Uterus (tissue), 4 donors: ENCODE measurements around the gene NUDT7. TPM values are rescaled to one million over a fixed set of nuclear protein-coding genes. Genes with fewer than 3 reads are reported as not detected.

Experiments used
- DNase-seq, 2 donors: peaks; one replicate each; pipeline ENCODE4 v3.0.0-alpha.2; 2019 to 2020
- H3K27ac ChIP-seq, 2 donors: fragments of 200-600 bp; sonication (generic); 1 replicate in 1 of 2; 2 replicates in 1 of 2; pipeline ENCODE4 v1.5.1; 2016 to 2018
- H3K27me3 ChIP-seq, 2 donors: fragments of 200-600 bp; sonication (generic); one replicate each; pipeline ENCODE4 v1.5.1; 2018 to 2019; ENCODE audit warnings: control low read depth in 1 of 2
- H3K36me3 ChIP-seq, 2 donors: fragments of 200-600 bp; sonication (generic); one replicate each; pipeline ENCODE4 v1.5.1; 2019; ENCODE audit warnings: control low read depth in 1 of 2
- H3K4me1 ChIP-seq, 2 donors: fragments of 200-600 bp; sonication (generic); one replicate each; pipeline ENCODE4 v1.5.1; 2018 to 2019; ENCODE audit warnings: control low read depth in 1 of 2
- H3K4me3 ChIP-seq, 2 donors: fragments of 200-600 bp; sonication (generic); 1 replicate in 1 of 2; 2 replicates in 1 of 2; pipeline ENCODE4 v1.5.1; 2018 to 2019; ENCODE audit warnings: mild to moderate bottlenecking in 1 of 2
- H3K9me3 ChIP-seq, 2 donors: fragments of 200-600 bp; sonication (generic); one replicate each; pipeline ENCODE4 v1.5.1; 2019; ENCODE audit warnings: control low read depth in 1 of 2
- CTCF ChIP-seq, 4 experiments: fragments of 200-600 bp in 2 of 4; fragments of 450-650 bp in 2 of 4; sonication (generic) in 2 of 4; IDR thresholded peaks; one replicate each; pipeline ENCODE4 v1.5.1; 2016 to 2019; ENCODE audit warnings: antibody characterized with exemption in 4 of 4, mild to moderate bottlenecking in 2 of 4, moderate library complexity in 1 of 4
- POLR2A ChIP-seq, 2 donors: fragments of 450-650 bp; IDR thresholded peaks; one replicate each; pipeline ENCODE4 v1.6.1; 2016; ENCODE audit warnings: antibody characterized with exemption in 2 of 2, mild to moderate bottlenecking in 1 of 2, moderate library complexity in 1 of 2
- intact Hi-C: fragments of 100-400 bp; cut with DNase I; formaldehyde crosslinking; loops from one replicate; pipeline ENCODE4 v1.15.1; 2023; ENCODE audit warnings: low total_unique reads
- total RNA-seq, 4 donors: library from RNA; depleted of rRNA in 3 of 4; stranded (reverse); fragments of >200 nt in 3 of 4; gene quantifications; one replicate each; pipeline versions ENCODE4 v1.1.0 to v1.2.4, GENCODE V29; 2014 to 2023
- donor health status: DM: yes; HTN: yes; CAD: no.

NUDT7 gene
- total RNA-seq, 4 donors from 2014 or later: 3.3 to 11.2 (median 5.8) TPM

- no peak overlapping the region for H3K27ac ChIP-seq
- H3K4me1 ChIP-seq: no peaks in the 10 kb centered on the region
- TF ChIP-seq POLR2A (IDR thresholded peaks at IDR 0.05): no peak
- no peak for TF ChIP-seq CTCF (IDR thresholded peaks at IDR 0.05)
- H3K4me3 ChIP-seq: no peak overlapping the region
- intact Hi-C loops: no loop called here
- no peaks in the 10 kb centered on the region for H3K36me3 ChIP-seq
- no peaks in the 10 kb centered on the region for H3K9me3 ChIP-seq
- no peak for DNase-seq
- no peaks in the 10 kb centered on the region for H3K27me3 ChIP-seq
These were observed 36.9 kb downstream of the NUDT7 start for GRCh38 chr16:77759201-77759600.

GRCh38 chr16:77759821-77760220, 37.5 kb downstream of the NUDT7 start:
- H3K27me3 ChIP-seq: no peaks in the 10 kb centered on the region
- intact Hi-C loops: no loop called here

GRCh38 chr16:77760800-77761199, 38.5 kb downstream of the NUDT7 start:
- no peaks in the 10 kb centered on the region for H3K4me1 ChIP-seq
- no peak overlapping the region for H3K27ac ChIP-seq
- no peak for DNase-seq
- H3K9me3 ChIP-seq: no peaks in the 10 kb centered on the region
- intact Hi-C loops: no loop called here
- H3K4me3 ChIP-seq: no peak overlapping the region
- H3K36me3 ChIP-seq: no peaks in the 10 kb centered on the region
- TF ChIP-seq POLR2A (IDR thresholded peaks at IDR 0.05) (no peak), CTCF (IDR thresholded peaks at IDR 0.05) (no peak)
- H3K27me3 ChIP-seq: no peaks in the 10 kb centered on the region

More at GRCh38 chr16:77759821-77760220, 37.5 kb downstream of the NUDT7 start:
- H3K4me3 ChIP-seq: no peak overlapping the region
- DNase-seq: no peak
- no peaks in the 10 kb centered on the region for H3K36me3 ChIP-seq
- no peak overlapping the region for H3K27ac ChIP-seq
- H3K9me3 ChIP-seq: no peaks in the 10 kb centered on the region
- no peaks in the 10 kb centered on the region for H3K4me1 ChIP-seq
- no peak for TF ChIP-seq CTCF (IDR thresholded peaks at IDR 0.05)
- TF ChIP-seq POLR2A (IDR thresholded peaks at IDR 0.05): no peak

GRCh38 chr16:77761204-77761603, 38.9 kb downstream of the NUDT7 start:
- no peaks in the 10 kb centered on the region for H3K36me3 ChIP-seq
- no peaks in the 10 kb centered on the region for H3K9me3 ChIP-seq
- H3K4me3 ChIP-seq: no peak overlapping the region
- H3K27ac ChIP-seq: no peak overlapping the region
- intact Hi-C loops: no loop called here
- TF ChIP-seq CTCF (IDR thresholded peaks at IDR 0.05): no peak
- TF ChIP-seq POLR2A (IDR thresholded peaks at IDR 0.05): no peak
- H3K4me1 ChIP-seq: no peaks in the 10 kb centered on the region
- no peak for DNase-seq
- no peaks in the 10 kb centered on the region for H3K27me3 ChIP-seq

- H3K9me3 ChIP-seq: no peaks in the 10 kb centered on the region
- H3K27ac ChIP-seq: no peak overlapping the region
- intact Hi-C loops: no loop called here
- no peak overlapping the region for H3K4me3 ChIP-seq
- TF ChIP-seq POLR2A (IDR thresholded peaks at IDR 0.05) (no peak), CTCF (IDR thresholded peaks at IDR 0.05) (no peak)
- no peaks in the 10 kb centered on the region for H3K36me3 ChIP-seq
- H3K27me3 ChIP-seq: no peaks in the 10 kb centered on the region
- DNase-seq: no peak
- no peaks in the 10 kb centered on the region for H3K4me1 ChIP-seq
These were observed 39.9 kb downstream of the NUDT7 start for GRCh38 chr16:77762262-77762661.
